GM21423 (cell line): ENCODE results near the gene HORMAD1.
"Not testable (repeated sequence)": the region's sequence is repeated elsewhere in the genome, so short reads cannot be mapped to it uniquely, and the experiment has no call there.

Experiments used
- ATAC-seq: cut with Tn5 transposase; IDR thresholded peaks from one replicate; pipeline ENCODE4 v1.9.1; 2021; ENCODE audit warnings: mild to moderate bottlenecking, moderate library complexity; ENCODE audit not compliant: unreplicated experiment

The HORMAD1 gene

GRCh38 chr1:150703427-150703826 lies 17.3 kb downstream of the HORMAD1 start:
- no peak for ATAC-seq

- ATAC-seq: peak; percentile 99
These were observed 23.4 kb downstream of the HORMAD1 start, which contains the start of gene GOLPH3L for GRCh38 chr1:150696995-150697927. GOLPH3L (minus strand) TSS chr1:150697154; CDS start chr1:150694838, 2,316 bp downstream.

DNA sequence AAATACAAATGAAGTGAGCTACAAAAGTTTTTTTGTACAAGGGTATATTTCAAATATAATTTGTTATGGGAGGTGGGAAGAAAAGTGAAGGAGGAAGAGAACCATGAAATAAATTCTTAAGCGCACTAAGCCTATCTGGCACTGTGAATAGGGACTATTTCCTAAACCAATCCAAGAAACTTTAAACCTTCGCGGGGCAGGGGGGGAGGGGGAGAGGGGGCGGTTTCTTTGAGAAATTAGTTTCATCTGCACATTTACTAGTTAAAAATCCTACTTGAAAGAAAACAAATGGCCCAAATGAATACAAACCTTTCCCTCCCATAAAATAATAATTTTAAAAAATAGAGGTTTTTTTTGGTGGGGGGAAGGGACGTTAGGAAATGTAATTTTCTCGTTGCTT lies 24.1 kb downstream of the HORMAD1 start:
- no peak for ATAC-seq

GRCh38 chr1:150696162-150696561 lies 24.5 kb downstream of the HORMAD1 start:
- ATAC-seq: no peak

DNA sequence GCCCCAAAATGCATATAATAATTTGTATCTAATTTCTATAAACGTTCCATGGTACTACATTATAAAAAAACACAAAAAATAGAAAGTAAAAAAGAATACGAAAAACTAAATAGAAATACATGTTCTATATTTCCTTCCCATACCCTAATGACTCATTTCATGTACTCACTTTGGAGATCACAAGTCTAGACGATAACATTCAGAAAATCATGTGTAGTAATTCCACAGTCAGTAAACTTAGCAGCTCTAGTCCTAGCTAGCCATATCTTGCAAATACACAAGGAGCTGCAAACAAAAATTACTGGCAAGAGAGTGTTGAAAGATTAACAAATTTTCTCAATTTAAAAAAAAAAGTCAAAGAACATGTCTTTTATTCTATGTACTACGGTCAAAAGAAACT lies 25.1 kb downstream of the HORMAD1 start:
- ATAC-seq: no peak

DNA sequence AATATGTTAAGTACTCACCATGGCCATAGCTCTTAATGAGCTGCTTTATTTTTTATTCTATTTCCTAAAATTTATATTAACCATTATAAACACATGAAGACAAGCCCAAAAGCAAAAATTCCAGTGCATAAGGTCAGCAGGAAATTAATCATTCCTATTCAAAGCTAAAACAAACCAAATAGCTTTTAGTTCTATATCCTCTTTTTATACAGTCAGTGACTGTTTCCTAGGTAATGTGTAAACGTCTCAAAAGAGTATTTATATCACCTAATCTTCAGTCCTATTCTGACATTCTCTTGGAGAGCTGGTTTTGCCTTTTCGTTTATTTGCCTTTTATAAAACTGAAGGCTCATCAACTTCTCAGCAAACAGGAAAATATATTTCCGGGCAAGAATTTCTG lies 28.0 kb downstream of the HORMAD1 start:
- no peak for ATAC-seq

GRCh38 chr1:150688763-150689162 lies 31.9 kb downstream of the HORMAD1 start:
- no peak for ATAC-seq

GRCh38 chr1:150686275-150686674 lies 34.4 kb downstream of the HORMAD1 start:
- no peak for ATAC-seq

DNA sequence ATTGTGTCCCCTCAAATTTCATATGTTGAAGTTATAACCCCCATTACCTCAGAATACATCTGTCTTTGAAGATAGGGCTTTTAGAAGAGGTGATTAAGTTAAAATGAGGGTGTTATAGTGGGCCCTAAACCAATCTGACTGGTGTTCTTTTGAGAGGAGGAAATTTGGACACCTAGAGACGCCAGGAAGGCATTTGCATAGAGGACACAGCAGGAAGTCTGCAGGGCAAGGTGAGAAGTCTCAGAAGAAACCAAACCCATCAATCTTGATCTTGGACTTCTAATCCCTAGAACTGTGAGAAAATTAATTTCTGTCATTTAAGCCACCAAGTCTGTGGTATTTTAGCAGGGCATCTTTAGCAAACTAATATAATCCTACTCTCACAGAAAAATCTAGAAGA lies 36.8 kb downstream of the HORMAD1 start:
- no peak for ATAC-seq

DNA sequence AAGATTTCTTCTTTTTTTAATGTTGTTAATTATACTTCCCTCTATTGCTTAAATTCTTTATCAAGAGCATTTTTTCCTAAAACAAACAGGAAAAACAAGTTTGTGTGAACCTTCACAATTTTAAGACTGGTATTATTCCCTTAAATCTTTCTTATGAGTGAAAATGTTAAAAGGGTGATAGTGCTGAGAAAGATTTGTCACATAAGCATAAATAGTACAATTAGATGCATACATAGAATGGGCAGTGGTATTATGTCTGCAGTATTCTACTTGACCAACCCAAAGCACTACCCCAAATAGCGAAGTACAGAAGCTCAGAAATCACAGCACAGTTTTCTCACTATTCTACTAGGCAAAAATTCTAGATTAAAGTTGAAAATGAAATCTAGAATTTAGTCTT lies 41.7 kb downstream of the HORMAD1 start:
- ATAC-seq: no peak

- no peak for ATAC-seq
These were observed 45.8 kb downstream of the HORMAD1 start for GRCh38 chr1:150674881-150675280.

DNA sequence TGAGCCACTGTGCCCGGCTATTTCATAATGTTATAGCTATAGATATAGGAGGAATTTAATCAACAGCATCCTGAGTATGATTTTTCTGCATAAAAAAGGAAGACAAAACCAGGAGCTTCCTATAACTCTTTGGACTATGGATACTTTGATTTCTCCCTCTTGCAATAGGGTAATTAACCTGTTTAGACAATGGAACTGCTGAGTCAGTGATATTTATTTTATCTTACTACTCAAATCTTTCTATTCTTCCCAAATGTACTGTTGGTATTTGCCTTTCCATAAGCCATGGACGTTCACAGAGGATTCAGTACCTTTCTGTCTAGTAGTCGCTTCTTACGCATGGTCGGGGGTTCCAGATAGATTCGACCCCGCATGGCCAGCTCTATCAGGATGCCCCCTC lies 57.4 kb downstream of the HORMAD1 start:
- no peak for ATAC-seq

GRCh38 chr1:150662811-150663210 lies 57.9 kb downstream of the HORMAD1 start:
- ATAC-seq: no peak

GRCh38 chr1:150661156-150661555 lies 59.5 kb downstream of the HORMAD1 start:
- ATAC-seq: no peak

DNA sequence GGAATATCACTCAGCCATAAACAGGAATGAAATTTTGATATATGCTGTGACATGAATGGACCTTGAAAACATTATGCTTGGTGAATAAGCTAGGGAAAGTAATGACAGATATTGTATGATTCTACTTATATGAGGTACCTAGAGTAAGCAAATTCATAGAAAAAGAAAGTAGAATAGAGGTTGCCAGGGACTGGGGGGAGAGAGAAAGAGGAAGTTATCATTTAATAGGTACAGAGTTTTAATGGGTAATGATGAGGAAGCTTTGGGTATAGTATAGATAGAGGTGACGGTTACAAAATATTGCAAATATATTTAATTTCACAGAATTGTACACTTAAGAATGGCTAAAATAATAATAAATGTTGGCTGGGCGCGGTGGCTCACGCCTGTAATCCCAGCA lies 60.1 kb downstream of the HORMAD1 start:
- no peak for ATAC-seq

DNA sequence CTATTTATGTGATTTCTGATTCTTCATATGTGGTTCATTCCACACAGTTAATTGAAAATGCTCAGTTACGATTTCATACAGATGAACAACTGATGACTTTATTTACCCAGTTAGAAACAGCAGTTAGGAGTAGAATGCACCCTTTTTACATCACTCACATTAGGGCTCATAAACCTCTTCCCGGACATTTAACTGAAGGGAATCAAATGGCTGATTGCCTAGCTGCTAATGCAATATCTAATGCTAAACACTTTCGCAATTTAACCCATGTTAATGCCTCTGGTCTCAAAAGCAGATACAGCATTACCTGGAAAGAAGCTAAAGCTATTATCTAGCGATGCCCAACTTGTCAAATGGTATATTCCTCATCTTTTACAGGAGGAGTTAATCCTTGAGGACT lies 63.6 kb downstream of the HORMAD1 start:
- ATAC-seq: not testable (repeated sequence)

DNA sequence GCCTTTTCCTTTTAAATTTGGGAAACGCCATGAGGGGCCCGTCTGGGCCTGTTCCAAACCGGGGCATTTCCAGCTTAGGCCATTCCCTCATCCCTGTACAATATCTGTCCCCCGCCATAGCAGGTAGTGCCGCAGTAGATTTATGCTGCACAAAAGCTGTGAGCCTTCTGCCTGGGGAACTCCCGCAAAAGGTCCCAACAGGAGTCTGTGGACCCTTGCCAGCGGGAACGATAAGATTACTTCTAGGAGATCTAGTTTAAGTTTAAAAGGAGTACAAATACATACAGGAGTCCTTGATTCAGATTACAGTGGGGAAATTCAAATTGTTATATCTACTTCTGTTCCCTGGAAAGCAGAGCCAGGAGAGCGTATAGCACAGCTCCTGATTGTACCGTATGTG lies 66.1 kb downstream of the HORMAD1 start:
- not testable (repeated sequence) for ATAC-seq

DNA sequence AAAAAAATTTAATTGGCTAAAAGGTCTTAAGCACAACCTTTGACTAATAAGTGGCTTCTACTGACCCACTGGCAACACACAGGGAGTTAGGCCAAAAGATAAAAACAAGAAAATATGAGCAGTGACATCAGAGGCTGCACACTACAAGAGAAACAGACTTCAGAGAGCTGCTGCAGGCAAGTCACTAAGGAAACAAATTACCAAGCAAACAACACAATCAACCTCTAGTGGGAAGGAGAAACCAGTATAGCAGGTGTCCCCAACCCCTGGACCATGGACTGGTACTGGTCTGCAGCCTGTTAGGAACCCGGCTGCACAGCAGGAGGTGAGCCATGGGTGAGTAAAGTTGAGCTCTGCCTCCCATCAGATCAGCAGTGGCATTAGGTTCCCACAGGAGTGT lies 70.5 kb downstream of the HORMAD1 start:
- ATAC-seq: no peak

DNA sequence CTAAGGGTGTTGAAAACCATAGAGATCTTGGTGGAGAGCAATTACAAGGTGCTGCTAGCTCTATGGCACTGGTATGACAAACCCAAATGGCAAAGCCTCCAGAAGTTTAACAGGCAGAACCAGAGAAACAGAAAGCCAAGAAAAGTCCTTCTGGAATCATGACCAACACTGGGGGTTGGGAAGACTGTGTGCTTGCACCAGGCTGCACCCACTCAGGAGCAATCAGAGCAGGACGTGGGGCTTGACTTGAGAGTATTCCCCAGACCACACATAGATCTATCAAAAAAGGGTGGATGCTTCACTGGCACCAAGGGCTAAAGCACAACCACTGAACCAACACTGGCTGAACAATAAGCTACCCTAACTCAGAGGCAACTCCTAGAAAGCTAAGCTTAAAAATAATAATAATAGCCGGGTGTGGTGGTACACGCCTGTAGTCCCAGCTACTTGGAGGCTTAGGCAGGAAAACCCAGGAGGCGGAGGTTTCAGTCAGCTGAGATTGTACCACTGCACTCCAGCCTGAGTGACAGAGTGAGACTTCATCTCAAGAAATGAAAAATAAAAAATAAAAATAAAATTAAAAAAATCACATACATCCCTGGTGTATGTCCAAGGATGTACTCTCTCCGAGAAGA lies 71.1 kb downstream of the HORMAD1 start:
- ATAC-seq: no peak
